Measurements from ENCODE around the gene NOX3. TPM values are rescaled to one million over a fixed set of nuclear protein-coding genes. Genes with fewer than 3 reads are reported as not detected.

The NOX3 gene
- total and polyA plus RNA-seq, 2 experiments from 2014 or later, result not detected

DNA sequence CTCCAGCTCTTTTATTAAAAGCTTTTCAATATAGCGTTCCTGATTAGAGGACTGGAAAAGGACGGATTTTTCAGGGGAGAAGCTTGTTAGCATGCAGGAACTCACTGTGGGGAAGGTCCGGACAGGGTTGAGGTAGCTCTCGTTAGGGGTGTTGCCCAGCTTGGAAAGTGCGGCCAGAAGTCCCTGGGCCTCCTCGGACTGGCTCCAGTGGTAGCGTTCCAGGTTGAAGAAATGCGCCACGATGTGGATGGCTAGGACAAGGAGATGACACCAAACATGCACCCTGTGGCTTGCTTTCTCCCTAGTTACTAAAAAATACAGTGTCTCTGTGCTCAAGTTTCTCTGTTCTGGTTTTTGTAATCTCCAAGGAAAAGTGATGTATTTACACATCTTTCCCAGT is 12.5 kb downstream of the NOX3 start:
- H3K27me3 ChIP-seq, result no peaks in the 10 kb centered on the region
- H3K27ac ChIP-seq, result no peak overlapping the region
- H4K20me1 ChIP-seq (ENCODE audit: insufficient read depth, poor library complexity, severe bottlenecking), result no peaks in the 10 kb centered on the region
- no peak for DNase-seq (ENCODE audit: low spot score)
- no peaks in the 10 kb centered on the region for H3K9me2 ChIP-seq (replicated peaks; ENCODE audit: insufficient read depth)
- H3K4me3 ChIP-seq, result no peak overlapping the region
- H3K79me2 ChIP-seq, result no peaks in the 10 kb centered on the region
- H3K36me3 ChIP-seq (replicated peaks; ENCODE audit: insufficient read depth, low read depth), result no peaks in the 10 kb centered on the region
- H3K4me1 ChIP-seq (ENCODE audit: insufficient read depth), result no peaks in the 10 kb centered on the region
- no peak overlapping the region for H2AFZ ChIP-seq
- no peak for TF ChIP-seq EZH2 (IDR thresholded peaks at IDR 0.05; ENCODE audit: borderline replicate concordance)
- no peak for TF ChIP-seq EZH2phosphoT487 (IDR thresholded peaks at IDR 0.05; ENCODE audit: low read depth, severe bottlenecking, unreplicated experiment)
- TF ChIP-seq, protein P1, sequence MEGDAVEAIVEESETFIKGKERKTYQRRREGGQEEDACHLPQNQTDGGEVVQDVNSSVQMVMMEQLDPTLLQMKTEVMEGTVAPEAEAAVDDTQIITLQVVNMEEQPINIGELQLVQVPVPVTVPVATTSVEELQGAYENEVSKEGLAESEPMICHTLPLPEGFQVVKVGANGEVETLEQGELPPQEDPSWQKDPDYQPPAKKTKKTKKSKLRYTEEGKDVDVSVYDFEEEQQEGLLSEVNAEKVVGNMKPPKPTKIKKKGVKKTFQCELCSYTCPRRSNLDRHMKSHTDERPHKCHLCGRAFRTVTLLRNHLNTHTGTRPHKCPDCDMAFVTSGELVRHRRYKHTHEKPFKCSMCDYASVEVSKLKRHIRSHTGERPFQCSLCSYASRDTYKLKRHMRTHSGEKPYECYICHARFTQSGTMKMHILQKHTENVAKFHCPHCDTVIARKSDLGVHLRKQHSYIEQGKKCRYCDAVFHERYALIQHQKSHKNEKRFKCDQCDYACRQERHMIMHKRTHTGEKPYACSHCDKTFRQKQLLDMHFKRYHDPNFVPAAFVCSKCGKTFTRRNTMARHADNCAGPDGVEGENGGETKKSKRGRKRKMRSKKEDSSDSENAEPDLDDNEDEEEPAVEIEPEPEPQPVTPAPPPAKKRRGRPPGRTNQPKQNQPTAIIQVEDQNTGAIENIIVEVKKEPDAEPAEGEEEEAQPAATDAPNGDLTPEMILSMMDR (IDR thresholded peaks at IDR 0.05; ENCODE audit: poor library complexity), result no peak
- WGBS (ENCODE audit: low lambda C conversion rate, missing lambda C conversion rate), result 93% methylated on average over 9 of the region's 9 CpGs
- H3K4me2 ChIP-seq, result no peak overlapping the region
- H3K9me3 ChIP-seq (ENCODE audit: low read depth), result no peaks in the 10 kb centered on the region

DNA sequence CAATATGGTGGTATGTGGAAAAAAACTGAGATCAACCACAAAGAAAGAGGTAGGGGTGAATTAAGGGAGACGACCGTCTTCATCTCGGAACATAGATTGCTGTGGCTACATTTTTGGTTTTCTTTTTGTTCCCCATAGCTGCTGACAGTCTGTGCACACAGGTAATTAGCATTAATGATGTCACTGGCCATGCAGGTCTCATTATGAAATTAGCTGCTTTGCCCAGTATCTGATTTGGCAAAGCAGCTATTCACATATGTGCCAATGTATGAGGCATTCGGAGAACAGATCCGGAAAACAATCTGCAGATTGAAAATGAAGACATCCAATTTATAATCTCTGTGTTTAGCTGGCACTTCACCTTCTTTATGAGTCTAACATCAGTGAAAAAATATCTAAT is 13.1 kb downstream of the NOX3 start:
- H3K79me2 ChIP-seq, result no peaks in the 10 kb centered on the region
- H3K9me3 ChIP-seq (ENCODE audit: low read depth), result no peaks in the 10 kb centered on the region
- H3K4me3 ChIP-seq, result no peak overlapping the region
- no peak for TF ChIP-seq EZH2 (IDR thresholded peaks at IDR 0.05; ENCODE audit: borderline replicate concordance)
- TF ChIP-seq, protein P1 (IDR thresholded peaks at IDR 0.05; ENCODE audit: poor library complexity), result no peak
- no peak for TF ChIP-seq EZH2phosphoT487 (IDR thresholded peaks at IDR 0.05; ENCODE audit: low read depth, severe bottlenecking, unreplicated experiment)
- 97% methylated on average over 5 of the region's 5 CpGs for WGBS (ENCODE audit: low lambda C conversion rate, missing lambda C conversion rate)
- no peaks in the 10 kb centered on the region for H3K9me2 ChIP-seq (replicated peaks; ENCODE audit: insufficient read depth)
- no peaks in the 10 kb centered on the region for H3K27me3 ChIP-seq
- H2AFZ ChIP-seq, result no peak overlapping the region
- H3K27ac ChIP-seq, result no peak overlapping the region
- H3K4me1 ChIP-seq (ENCODE audit: insufficient read depth), result no peaks in the 10 kb centered on the region
- no peaks in the 10 kb centered on the region for H3K36me3 ChIP-seq (replicated peaks; ENCODE audit: insufficient read depth, low read depth)
- H3K4me2 ChIP-seq, result no peak overlapping the region
- H4K20me1 ChIP-seq (ENCODE audit: insufficient read depth, poor library complexity, severe bottlenecking), result no peaks in the 10 kb centered on the region
- no peak for DNase-seq (ENCODE audit: low spot score)

DNA sequence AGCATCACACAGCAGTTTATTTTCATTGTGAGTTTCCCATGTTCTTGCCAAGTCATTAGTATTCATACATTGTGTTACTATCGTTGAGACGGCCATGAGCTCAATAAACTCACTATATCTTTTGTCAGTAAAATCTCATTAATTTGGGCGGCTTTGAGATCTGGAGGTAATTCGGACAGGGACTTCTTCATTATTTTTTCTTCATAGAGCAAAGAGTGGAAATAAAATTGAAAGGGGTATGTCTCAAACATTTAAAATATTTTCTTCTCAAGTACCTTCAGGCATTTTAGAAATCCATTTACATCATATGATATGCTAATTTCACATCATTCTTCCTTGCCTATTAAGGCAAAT is 14.6 kb downstream of the NOX3 start:
- H3K9me3 ChIP-seq (ENCODE audit: low read depth), result no peaks in the 10 kb centered on the region
- H3K79me2 ChIP-seq, result no peaks in the 10 kb centered on the region
- no peak for DNase-seq (ENCODE audit: low spot score)
- TF ChIP-seq, protein P1 (IDR thresholded peaks at IDR 0.05; ENCODE audit: poor library complexity), result no peak
- no peak for TF ChIP-seq EZH2 (IDR thresholded peaks at IDR 0.05; ENCODE audit: borderline replicate concordance)
- no peak for TF ChIP-seq EZH2phosphoT487 (IDR thresholded peaks at IDR 0.05; ENCODE audit: low read depth, severe bottlenecking, unreplicated experiment)
- H3K4me1 ChIP-seq (ENCODE audit: insufficient read depth), result no peaks in the 10 kb centered on the region
- no peak overlapping the region for H3K4me2 ChIP-seq
- no peak overlapping the region for H3K27ac ChIP-seq
- H4K20me1 ChIP-seq (ENCODE audit: insufficient read depth, poor library complexity, severe bottlenecking), result no peaks in the 10 kb centered on the region
- no peak overlapping the region for H2AFZ ChIP-seq
- H3K9me2 ChIP-seq (replicated peaks; ENCODE audit: insufficient read depth), result no peaks in the 10 kb centered on the region
- 92% methylated on average over 4 of the region's 4 CpGs for WGBS (ENCODE audit: low lambda C conversion rate, missing lambda C conversion rate)
- no peaks in the 10 kb centered on the region for H3K27me3 ChIP-seq
- H3K36me3 ChIP-seq (replicated peaks; ENCODE audit: insufficient read depth, low read depth), result no peaks in the 10 kb centered on the region
- no peak overlapping the region for H3K4me3 ChIP-seq
